ENCODE results near the gene ATP1B1. TPM values are rescaled to one million over a fixed set of nuclear protein-coding genes. Genes with fewer than 3 reads are reported as not detected.
A peak's percentile ranks its signal among the peaks of the same experiment; 100 is the strongest.

ATP1B1 gene
- total and polyA plus RNA-seq, 2 of the 13 experiments (the other 11 are each of a cell fraction or from before 2014, with no cell fraction given) = 134 to 135 TPM

DNA sequence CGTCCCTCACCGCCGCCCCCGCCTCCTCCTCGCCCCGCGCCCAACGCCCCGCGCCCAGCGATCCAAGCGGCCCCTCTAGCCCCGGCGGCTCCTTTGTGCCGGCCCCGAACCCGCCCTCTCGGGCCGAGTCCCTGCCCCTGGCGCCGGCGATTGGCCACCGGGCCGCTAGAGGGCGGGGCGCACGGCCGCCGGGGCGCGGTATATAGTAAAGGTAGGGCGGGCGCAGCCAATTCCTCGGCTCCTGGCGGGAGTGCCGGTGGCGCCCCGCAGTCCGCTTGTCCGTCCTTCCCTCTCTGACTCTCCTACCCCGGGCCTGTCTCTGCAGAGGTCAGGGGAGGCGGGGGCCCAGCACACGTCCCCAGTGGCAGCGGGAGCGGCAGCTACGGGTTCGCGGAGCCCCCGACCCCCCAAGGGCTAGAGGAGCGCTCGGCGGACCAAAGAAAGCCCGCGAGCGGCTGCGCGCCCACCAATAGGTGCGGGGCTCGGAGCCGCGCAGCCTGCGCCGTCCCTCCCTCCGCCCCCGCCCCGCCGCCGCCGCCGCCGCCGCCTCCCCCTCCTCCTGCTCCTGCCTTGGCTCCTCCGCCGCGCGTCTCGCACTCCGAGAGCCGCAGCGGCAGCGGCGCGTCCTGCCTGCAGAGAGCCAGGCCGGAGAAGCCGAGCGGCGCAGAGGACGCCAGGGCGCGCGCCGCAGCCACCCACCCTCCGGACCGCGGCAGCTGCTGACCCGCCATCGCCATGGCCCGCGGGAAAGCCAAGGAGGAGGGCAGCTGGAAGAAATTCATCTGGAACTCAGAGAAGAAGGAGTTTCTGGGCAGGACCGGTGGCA, at the start of gene ATP1B1 (continued):
- TF ChIP-seq TEAD2 (CRISPR knock-in tag; IDR thresholded peaks at IDR 0.05) (peak; percentile 81; the same call in 1 of the 2 replicates), JDP2 (CRISPR knock-in tag; IDR thresholded peaks at IDR 0.05; ENCODE audit: borderline replicate concordance) (no peak), ZNF224 (CRISPR knock-in tag; IDR thresholded peaks at IDR 0.05) (0 out of 2 replicates have a peak, but pooled peaks have one; percentile 26), PITX1 (CRISPR knock-in tag; IDR thresholded peaks at IDR 0.05) (no peak), PBX2 (CRISPR knock-in tag; IDR thresholded peaks at IDR 0.05) (no peak), TOPORS (CRISPR knock-in tag; IDR thresholded peaks at IDR 0.05) (0 out of 2 replicates have a peak, but pooled peaks have one; percentile 18), ZNF615 (CRISPR knock-in tag; IDR thresholded peaks at IDR 0.05; ENCODE audit: borderline replicate concordance) (no peak), ZNF33A (CRISPR knock-in tag; IDR thresholded peaks at IDR 0.05; ENCODE audit: borderline replicate concordance) (no peak), BHLHE40 (IDR thresholded peaks at IDR 0.05; ENCODE audit: low read length) (no peak), HDAC6 (IDR thresholded peaks at IDR 0.05; ENCODE audit: low read depth, low read length) (no peak), TBX3 (IDR thresholded peaks at IDR 0.05; ENCODE audit: borderline replicate concordance) (no peak), KMT2B (CRISPR knock-in tag; IDR thresholded peaks at IDR 0.05) (no peak), ZKSCAN1 (IDR thresholded peaks at IDR 0.05; ENCODE audit: low read length) (no peak), SIN3B (IDR thresholded peaks at IDR 0.05; ENCODE audit: low read length) (0 out of 2 replicates have a peak, but pooled peaks have one; percentile 17), HMG20B (CRISPR knock-in tag; conservative IDR thresholded peaks at IDR 0.05) (no peak), ZNF34 (CRISPR knock-in tag; IDR thresholded peaks at IDR 0.05; ENCODE audit: borderline replicate concordance) (no peak), JUND (CRISPR knock-in tag; IDR thresholded peaks at IDR 0.05) (no peak), PRMT3 (CRISPR knock-in tag; IDR thresholded peaks at IDR 0.05; ENCODE audit: borderline replicate concordance, low read depth) (no peak), EHMT2 (IDR thresholded peaks at IDR 0.05; ENCODE audit: borderline replicate concordance, low read depth, low read length) (no peak), ZNF543 (CRISPR knock-in tag; IDR thresholded peaks at IDR 0.05) (no peak), ZNF761 (CRISPR knock-in tag; conservative IDR thresholded peaks at IDR 0.05) (no peak), DR1 (CRISPR knock-in tag; IDR thresholded peaks at IDR 0.05) (peak; percentile 97)
- TF ChIP-seq, protein P1, sequence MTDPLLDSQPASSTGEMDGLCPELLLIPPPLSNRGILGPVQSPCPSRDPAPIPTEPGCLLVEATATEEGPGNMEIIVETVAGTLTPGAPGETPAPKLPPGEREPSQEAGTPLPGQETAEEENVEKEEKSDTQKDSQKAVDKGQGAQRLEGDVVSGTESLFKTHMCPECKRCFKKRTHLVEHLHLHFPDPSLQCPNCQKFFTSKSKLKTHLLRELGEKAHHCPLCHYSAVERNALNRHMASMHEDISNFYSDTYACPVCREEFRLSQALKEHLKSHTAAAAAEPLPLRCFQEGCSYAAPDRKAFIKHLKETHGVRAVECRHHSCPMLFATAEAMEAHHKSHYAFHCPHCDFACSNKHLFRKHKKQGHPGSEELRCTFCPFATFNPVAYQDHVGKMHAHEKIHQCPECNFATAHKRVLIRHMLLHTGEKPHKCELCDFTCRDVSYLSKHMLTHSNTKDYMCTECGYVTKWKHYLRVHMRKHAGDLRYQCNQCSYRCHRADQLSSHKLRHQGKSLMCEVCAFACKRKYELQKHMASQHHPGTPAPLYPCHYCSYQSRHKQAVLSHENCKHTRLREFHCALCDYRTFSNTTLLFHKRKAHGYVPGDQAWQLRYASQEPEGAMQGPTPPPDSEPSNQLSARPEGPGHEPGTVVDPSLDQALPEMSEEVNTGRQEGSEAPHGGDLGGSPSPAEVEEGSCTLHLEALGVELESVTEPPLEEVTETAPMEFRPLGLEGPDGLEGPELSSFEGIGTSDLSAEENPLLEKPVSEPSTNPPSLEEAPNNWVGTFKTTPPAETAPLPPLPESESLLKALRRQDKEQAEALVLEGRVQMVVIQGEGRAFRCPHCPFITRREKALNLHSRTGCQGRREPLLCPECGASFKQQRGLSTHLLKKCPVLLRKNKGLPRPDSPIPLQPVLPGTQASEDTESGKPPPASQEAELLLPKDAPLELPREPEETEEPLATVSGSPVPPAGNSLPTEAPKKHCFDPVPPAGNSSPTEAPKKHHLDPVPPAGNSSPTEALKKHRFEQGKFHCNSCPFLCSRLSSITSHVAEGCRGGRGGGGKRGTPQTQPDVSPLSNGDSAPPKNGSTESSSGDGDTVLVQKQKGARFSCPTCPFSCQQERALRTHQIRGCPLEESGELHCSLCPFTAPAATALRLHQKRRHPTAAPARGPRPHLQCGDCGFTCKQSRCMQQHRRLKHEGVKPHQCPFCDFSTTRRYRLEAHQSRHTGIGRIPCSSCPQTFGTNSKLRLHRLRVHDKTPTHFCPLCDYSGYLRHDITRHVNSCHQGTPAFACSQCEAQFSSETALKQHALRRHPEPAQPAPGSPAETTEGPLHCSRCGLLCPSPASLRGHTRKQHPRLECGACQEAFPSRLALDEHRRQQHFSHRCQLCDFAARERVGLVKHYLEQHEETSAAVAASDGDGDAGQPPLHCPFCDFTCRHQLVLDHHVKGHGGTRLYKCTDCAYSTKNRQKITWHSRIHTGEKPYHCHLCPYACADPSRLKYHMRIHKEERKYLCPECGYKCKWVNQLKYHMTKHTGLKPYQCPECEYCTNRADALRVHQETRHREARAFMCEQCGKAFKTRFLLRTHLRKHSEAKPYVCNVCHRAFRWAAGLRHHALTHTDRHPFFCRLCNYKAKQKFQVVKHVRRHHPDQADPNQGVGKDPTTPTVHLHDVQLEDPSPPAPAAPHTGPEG (CRISPR knock-in tag; IDR thresholded peaks at IDR 0.05) = peak; percentile 51; the same call in 1 of the 2 replicates
